Neutrophil (primary cell): ENCODE measurements around the gene DIP2C.

ENCODE experiments used
- H3K27ac ChIP-seq: fragments of 200-600 bp; sonication (generic); 2 replicates; pipeline ENCODE4 v1.5.1; 2016; ENCODE audit warnings: mild to moderate bottlenecking, moderate library complexity
- H3K27me3 ChIP-seq: fragments of 200-600 bp; sonication (generic); 2 replicates; pipeline ENCODE4 v1.6.0; 2016; ENCODE audit warnings: mild to moderate bottlenecking
- H3K36me3 ChIP-seq: fragments of 200-600 bp; sonication (generic); 2 replicates; pipeline ENCODE4 v1.5.1; 2017
- H3K4me1 ChIP-seq, 2 experiments: fragments of 200-600 bp in 1 of 2; sonication (generic) in 1 of 2; 1 replicate in 1 of 2; 2 replicates in 1 of 2; pipeline versions ENCODE4 v1.5.1 to v1.6.1; 2013 to 2016; ENCODE audit warnings: low read depth in 1 of 2, low read length in 1 of 2, mild to moderate bottlenecking in 1 of 2, moderate library complexity in 1 of 2; ENCODE audit not compliant: control insufficient read depth in 1 of 2, insufficient read depth in 1 of 2
- H3K4me3 ChIP-seq, 2 experiments: fragments of 200-600 bp in 1 of 2; sonication (generic) in 1 of 2; 1 replicate in 1 of 2; 2 replicates in 1 of 2; pipeline ENCODE4 v1.5.1; 2013 to 2016; ENCODE audit warnings: low read depth in 1 of 2, low read length in 1 of 2, mild to moderate bottlenecking in 1 of 2, moderate library complexity in 1 of 2
- H3K9me3 ChIP-seq: fragments of 200-600 bp; sonication (generic); 2 replicates; pipeline ENCODE4 v1.5.1; 2016
- CTCF ChIP-seq: fragments of 200-600 bp; sonication (generic); IDR thresholded peaks from 2 replicates; pipeline ENCODE4 v1.5.1; 2016; ENCODE audit warnings: antibody characterized with exemption

The DIP2C gene

GRCh38 chr10:469947-470338 is 219.5 kb downstream of the DIP2C start:
- Histone ChIP-seq H3K27me3 (no peaks in the 10 kb centered on the region), H3K36me3 (no peaks in the 10 kb centered on the region), H3K4me3 (no peak overlapping the region), H3K27ac (no peak overlapping the region), H3K9me3 (no peaks in the 10 kb centered on the region), H3K4me1 (no peaks in the 10 kb centered on the region)
- no peak for TF ChIP-seq CTCF

- no peak for TF ChIP-seq CTCF
- H3K27me3 ChIP-seq: no peaks in the 10 kb centered on the region
- H3K27ac ChIP-seq: no peak overlapping the region
- H3K9me3 ChIP-seq: no peaks in the 10 kb centered on the region
- H3K4me3 ChIP-seq: no peak overlapping the region
- no peaks in the 10 kb centered on the region for H3K4me1 ChIP-seq
- no peaks in the 10 kb centered on the region for H3K36me3 ChIP-seq
Observed at GRCh38 chr10:459743-460142, 229.7 kb downstream of the DIP2C start.

GRCh38 chr10:458421-458851 is 231.0 kb downstream of the DIP2C start:
- TF ChIP-seq CTCF: no peak

GRCh38 chr10:456486-456885 is 233.0 kb downstream of the DIP2C start:
- TF ChIP-seq CTCF: no peak
- H3K4me3 ChIP-seq: no peak overlapping the region
- no peaks in the 10 kb centered on the region for H3K36me3 ChIP-seq
- no peaks in the 10 kb centered on the region for H3K4me1 ChIP-seq
- H3K9me3 ChIP-seq: no peaks in the 10 kb centered on the region
- no peak overlapping the region for H3K27ac ChIP-seq
- peaks cover 7% of the 10 kb centered on the region for H3K27me3 ChIP-seq

More at GRCh38 chr10:458421-458851, 231.0 kb downstream of the DIP2C start:
- no peaks in the 10 kb centered on the region for H3K27me3 ChIP-seq
- no peaks in the 10 kb centered on the region for H3K36me3 ChIP-seq
- no peak overlapping the region for H3K4me3 ChIP-seq
- no peaks in the 10 kb centered on the region for H3K4me1 ChIP-seq
- no peaks in the 10 kb centered on the region for H3K9me3 ChIP-seq
- H3K27ac ChIP-seq: no peak overlapping the region

- no peaks in the 10 kb centered on the region for H3K4me1 ChIP-seq
- peaks cover 11% of the 10 kb centered on the region for H3K27me3 ChIP-seq
- no peak overlapping the region for H3K27ac ChIP-seq
- no peaks in the 10 kb centered on the region for H3K9me3 ChIP-seq
- no peak for TF ChIP-seq CTCF
- H3K36me3 ChIP-seq: no peaks in the 10 kb centered on the region
- no peak overlapping the region for H3K4me3 ChIP-seq
Observed at GRCh38 chr10:454860-455259, 234.6 kb downstream of the DIP2C start.

- no peaks in the 10 kb centered on the region for H3K9me3 ChIP-seq
- H3K4me3 ChIP-seq: no peak overlapping the region
- H3K4me1 ChIP-seq: no peaks in the 10 kb centered on the region
- H3K27ac ChIP-seq: no peak overlapping the region
- TF ChIP-seq CTCF: no peak
- H3K27me3 ChIP-seq: peaks cover 11% of the 10 kb centered on the region
- H3K36me3 ChIP-seq: no peaks in the 10 kb centered on the region
Observed at GRCh38 chr10:453647-454046, 235.8 kb downstream of the DIP2C start.
